Gastrocnemius medialis (tissue), 4 donors: ENCODE results near the gene PHACTR1. TPM values are rescaled to one million over a fixed set of nuclear protein-coding genes. Genes with fewer than 3 reads are reported as not detected.

Experiments used
- ATAC-seq, 2 donors: fragments of 150-250 bp; one replicate each; pipeline ENCODE4 v1.9.1; 2016
- DNase-seq, 2 donors: peaks; one replicate each; pipeline ENCODE4 v3.0.0-alpha.2; 2019
- H3K27ac ChIP-seq, 4 donors: fragments of 200-600 bp; sonication (generic); 1 replicate in 1 of 4; 2 replicates in 3 of 4; pipeline ENCODE4 v1.5.1; 2016 to 2018; ENCODE audit warnings: mild to moderate bottlenecking in 2 of 4, moderate library complexity in 1 of 4
- H3K27me3 ChIP-seq, 3 donors: fragments of 200-600 bp; sonication (generic) in 2 of 3; 1 replicate in 1 of 3; 2 replicates in 2 of 3; pipeline versions ENCODE4 v1.5.1 to v1.6.0; 2016 to 2019; ENCODE audit warnings: mild to moderate bottlenecking in 1 of 3, moderate library complexity in 1 of 3
- H3K36me3 ChIP-seq, 2 donors: fragments of 200-600 bp; sonication (generic) in 1 of 2; one replicate each; pipeline ENCODE4 v1.5.1; 2017 to 2018
- H3K4me1 ChIP-seq, 2 donors: fragments of 200-600 bp; sonication (generic) in 1 of 2; one replicate each; pipeline ENCODE4 v1.5.1; 2016 to 2017; ENCODE audit warnings: mild to moderate bottlenecking in 2 of 2
- H3K4me3 ChIP-seq, 4 donors: fragments of 200-600 bp; sonication (generic) in 3 of 4; 1 replicate in 1 of 4; 2 replicates in 3 of 4; pipeline ENCODE4 v1.5.1; 2016 to 2019; ENCODE audit warnings: mild to moderate bottlenecking in 2 of 4
- H3K9me3 ChIP-seq, 3 donors: fragments of 200-600 bp; sonication (generic) in 2 of 3; 1 replicate in 1 of 3; 2 replicates in 2 of 3; pipeline ENCODE4 v1.5.1; 2016 to 2019
- POLR2A ChIP-seq, 2 donors: fragments of 450-650 bp; IDR thresholded peaks; one replicate each; pipeline ENCODE4 v1.6.1; 2017; ENCODE audit warnings: antibody characterized with exemption in 2 of 2, mild to moderate bottlenecking in 2 of 2, moderate library complexity in 2 of 2
- in situ Hi-C, 4 donors: fragments of 200-750 bp; cut with MboI; loops; one replicate each; pipeline versions ENCODE4 v1.15.0 to v1.8.0; 2017; ENCODE audit warnings: low sequenced_read_pairs in 4 of 4
- intact Hi-C: fragments of 100-400 bp; cut with DNase I; formaldehyde crosslinking; loops from one replicate; pipeline ENCODE4 v1.15.1; 2023; ENCODE audit warnings: low total_unique reads
- total RNA-seq, 4 donors: library from RNA; depleted of rRNA; stranded (reverse); fragments of >200 nt; gene quantifications; one replicate each; pipeline versions ENCODE4 v1.1.0 to v1.2.3, GENCODE V29; 2016
- TF ChIP-seq, protein P1 (sequence below), 5 experiments: fragments of 450-650 bp in 3 of 5; fragments of 200-600 bp in 2 of 5; sonication (generic) in 2 of 5; IDR thresholded peaks in 4 of 5; conservative IDR thresholded peaks in 1 of 5; 1 replicate in 4 of 5; 2 replicates in 1 of 5; pipeline ENCODE4 v1.5.1; 2016 to 2019; ENCODE audit warnings: antibody characterized with exemption in 5 of 5, mild to moderate bottlenecking in 3 of 5, moderate library complexity in 3 of 5

Gene PHACTR1
- total RNA-seq, 4 donors from 2014 or later, result 0.07 to 0.82 (median 0.21) TPM

DNA sequence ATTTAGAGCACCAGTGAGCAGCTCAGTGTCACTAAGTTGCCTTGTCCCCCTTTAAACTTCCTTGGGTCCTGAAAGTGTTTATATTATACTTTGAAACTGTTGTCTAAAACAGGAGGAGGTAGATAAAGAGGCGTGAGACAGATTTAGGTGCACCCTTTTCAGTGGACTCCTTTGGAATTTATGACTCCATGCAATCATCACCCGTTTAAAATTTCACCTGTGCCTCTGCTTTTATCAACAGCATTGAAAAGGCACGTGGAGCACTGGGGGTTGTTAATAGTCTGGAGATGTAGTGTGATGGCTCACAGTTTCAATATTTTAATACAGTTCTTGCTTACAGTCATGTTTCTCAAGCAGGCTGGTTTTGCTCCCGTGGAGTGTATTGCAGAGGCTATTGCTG is 162.2 kb downstream of the PHACTR1 start:
- DNase-seq (no peak), ATAC-seq (no peak)
- TF ChIP-seq, protein P1, sequence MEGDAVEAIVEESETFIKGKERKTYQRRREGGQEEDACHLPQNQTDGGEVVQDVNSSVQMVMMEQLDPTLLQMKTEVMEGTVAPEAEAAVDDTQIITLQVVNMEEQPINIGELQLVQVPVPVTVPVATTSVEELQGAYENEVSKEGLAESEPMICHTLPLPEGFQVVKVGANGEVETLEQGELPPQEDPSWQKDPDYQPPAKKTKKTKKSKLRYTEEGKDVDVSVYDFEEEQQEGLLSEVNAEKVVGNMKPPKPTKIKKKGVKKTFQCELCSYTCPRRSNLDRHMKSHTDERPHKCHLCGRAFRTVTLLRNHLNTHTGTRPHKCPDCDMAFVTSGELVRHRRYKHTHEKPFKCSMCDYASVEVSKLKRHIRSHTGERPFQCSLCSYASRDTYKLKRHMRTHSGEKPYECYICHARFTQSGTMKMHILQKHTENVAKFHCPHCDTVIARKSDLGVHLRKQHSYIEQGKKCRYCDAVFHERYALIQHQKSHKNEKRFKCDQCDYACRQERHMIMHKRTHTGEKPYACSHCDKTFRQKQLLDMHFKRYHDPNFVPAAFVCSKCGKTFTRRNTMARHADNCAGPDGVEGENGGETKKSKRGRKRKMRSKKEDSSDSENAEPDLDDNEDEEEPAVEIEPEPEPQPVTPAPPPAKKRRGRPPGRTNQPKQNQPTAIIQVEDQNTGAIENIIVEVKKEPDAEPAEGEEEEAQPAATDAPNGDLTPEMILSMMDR (IDR thresholded peaks at IDR 0.05 in 4 of 5, conservative IDR thresholded peaks at IDR 0.05 in 1 of 5), result no peak
- no peak for TF ChIP-seq POLR2A (IDR thresholded peaks at IDR 0.05)
- H3K27me3 ChIP-seq, result peaks cover 0 to 8% (median 0%) of the 10 kb centered on the region in 3 donors
- H3K27ac ChIP-seq, result no peak overlapping the region
- no peaks in the 10 kb centered on the region for H3K4me1 ChIP-seq
- in situ Hi-C loops, result loop anchor here in 2 of 4 donors (25.0 kb wide), 2 partner anchors 241 to 1216 kb away; no protein-coding TSS in a partner anchor
- intact Hi-C loops, result no loop called here
- no peak overlapping the region for H3K4me3 ChIP-seq
- H3K9me3 ChIP-seq, result no peaks in the 10 kb centered on the region
- no peaks in the 10 kb centered on the region for H3K36me3 ChIP-seq

DNA sequence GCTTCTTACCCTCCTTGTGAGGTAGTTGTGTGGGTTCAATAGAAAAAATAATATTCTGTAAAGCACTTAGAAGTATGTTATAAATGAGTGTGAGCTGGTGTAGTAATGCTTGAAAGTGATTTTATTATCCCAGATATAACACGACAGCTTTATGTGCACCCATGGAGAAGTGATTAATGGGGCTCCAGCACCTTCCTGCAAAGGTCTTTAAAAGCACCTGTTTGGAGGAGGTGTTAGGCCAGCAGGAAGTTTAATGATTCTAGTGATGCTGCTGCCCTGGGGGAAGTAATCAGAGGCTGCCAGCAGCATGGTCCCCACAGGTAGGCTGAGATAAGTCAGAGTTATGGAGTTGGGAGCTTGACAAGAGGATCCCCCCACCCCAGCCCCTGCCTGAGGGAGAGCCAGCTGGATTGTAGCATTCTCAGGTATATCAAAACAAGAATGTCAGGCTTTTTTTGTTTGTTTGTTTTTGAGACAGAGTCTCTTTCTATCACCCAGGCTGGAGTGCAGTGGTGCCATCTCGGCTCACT is 166.3 kb downstream of the PHACTR1 start:
- Histone ChIP-seq H3K4me3 (no peak overlapping the region), H3K27me3 (peaks cover 0 to 8% (median 0%) of the 10 kb centered on the region in 3 donors), H3K9me3 (no peaks in the 10 kb centered on the region), H3K36me3 (no peaks in the 10 kb centered on the region), H3K4me1 (no peaks in the 10 kb centered on the region), H3K27ac (no peak overlapping the region)
- ATAC-seq (no peak), DNase-seq (no peak)
- no peak for TF ChIP-seq POLR2A (IDR thresholded peaks at IDR 0.05)
- TF ChIP-seq, protein P1 (IDR thresholded peaks at IDR 0.05 in 4 of 5, conservative IDR thresholded peaks at IDR 0.05 in 1 of 5), result no peak
- intact Hi-C loops, result no loop called here
- in situ Hi-C loops, result loop anchor here in 2 of 4 donors (25.0 kb wide), 2 partner anchors 246 to 1221 kb away; no protein-coding TSS in a partner anchor

DNA sequence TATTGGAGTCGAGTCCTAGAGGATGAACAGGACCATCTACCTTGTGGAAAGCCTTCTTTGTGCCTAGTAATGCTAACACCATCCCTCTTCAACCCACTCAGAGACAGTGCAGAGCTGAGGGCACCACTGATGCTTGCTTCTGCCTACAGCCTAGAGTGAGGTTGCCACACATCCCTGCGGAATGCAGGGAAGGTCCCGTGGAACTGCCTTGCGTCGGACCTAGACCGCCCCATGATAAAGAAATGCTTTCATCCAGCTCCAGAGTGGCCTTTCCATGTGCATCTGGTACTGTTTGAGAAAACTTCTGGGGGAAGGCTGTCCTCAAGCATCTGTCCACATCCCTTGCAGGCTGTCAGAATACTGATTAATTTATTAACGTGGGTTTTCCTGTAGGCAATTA is 168.4 kb downstream of the PHACTR1 start:
- DNase-seq (no peak), ATAC-seq (no peak)
- Histone ChIP-seq H3K4me3 (no peak overlapping the region), H3K27me3 (peaks cover 0 to 8% (median 0%) of the 10 kb centered on the region in 3 donors), H3K4me1 (no peaks in the 10 kb centered on the region), H3K27ac (no peak overlapping the region), H3K9me3 (no peaks in the 10 kb centered on the region), H3K36me3 (no peaks in the 10 kb centered on the region)
- intact Hi-C loops, result no loop called here
- no peak for TF ChIP-seq POLR2A (IDR thresholded peaks at IDR 0.05)
- TF ChIP-seq, protein P1 (IDR thresholded peaks at IDR 0.05 in 4 of 5, conservative IDR thresholded peaks at IDR 0.05 in 1 of 5), result no peak
- in situ Hi-C loops, result loop anchor here in 2 of 4 donors (25.0 kb wide), 2 partner anchors 248 to 1223 kb away; no protein-coding TSS in a partner anchor

DNA sequence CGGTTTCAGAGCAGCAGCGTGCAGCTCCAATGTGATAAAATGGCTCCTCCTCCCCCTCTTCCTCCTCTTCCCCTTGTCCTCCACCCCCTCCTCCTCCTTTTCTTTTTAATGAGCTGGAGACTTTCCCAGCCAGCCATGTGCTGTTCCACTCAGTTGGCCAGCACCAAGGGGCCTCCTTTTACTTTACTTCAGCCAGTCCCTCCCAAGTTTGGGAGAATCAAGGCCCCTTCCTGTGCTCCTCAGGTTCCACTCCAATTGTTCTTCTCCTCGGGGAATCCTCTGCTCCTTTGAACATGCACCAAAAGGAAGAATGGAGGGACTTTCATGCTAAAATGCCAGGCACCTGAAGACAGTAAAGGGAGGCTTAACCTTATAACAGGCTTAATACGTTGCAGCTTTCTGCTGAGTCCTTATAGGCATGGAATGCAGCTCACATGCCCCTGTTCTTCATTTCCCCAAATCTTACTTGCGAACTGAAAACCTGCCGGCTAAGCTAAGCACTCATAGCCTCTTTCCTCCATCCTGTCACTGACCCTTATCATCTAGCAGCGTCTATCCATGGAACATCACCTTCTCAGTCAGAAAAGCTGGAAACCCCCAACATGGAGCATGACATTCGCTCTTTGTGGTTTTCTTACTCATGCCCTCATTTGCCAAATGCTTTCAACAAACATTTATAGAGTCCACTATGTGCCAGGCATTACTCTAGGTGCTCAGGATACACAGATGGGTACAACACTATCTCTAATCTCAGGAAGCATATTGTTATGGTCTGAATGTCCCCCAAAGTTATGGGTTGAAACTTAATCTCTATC is 170.6 kb downstream of the PHACTR1 start:
- in situ Hi-C loops (loop anchor here in 2 of 4 donors (25.0 kb wide), 2 partner anchors 250 to 1225 kb away; no protein-coding TSS in a partner anchor), intact Hi-C loops (no loop called here)
- Histone ChIP-seq H3K4me1 (no peaks in the 10 kb centered on the region), H3K36me3 (no peaks in the 10 kb centered on the region), H3K27me3 (peaks cover 0 to 6% (median 0%) of the 10 kb centered on the region in 3 donors), H3K4me3 (no peak overlapping the region), H3K27ac (no peak overlapping the region), H3K9me3 (no peaks in the 10 kb centered on the region)
- TF ChIP-seq, protein P1 (IDR thresholded peaks at IDR 0.05 in 4 of 5, conservative IDR thresholded peaks at IDR 0.05 in 1 of 5), result no peak
- TF ChIP-seq POLR2A (IDR thresholded peaks at IDR 0.05), result no peak
- no peak for DNase-seq
- ATAC-seq, result no peak
